Measurements from ENCODE around the gene RBM6.

The RBM6 gene

GRCh38 chr3:49898991-49899390 is 41.0 kb upstream of the RBM6 start:
- no peak for DNase-seq
- H3K4me2 ChIP-seq (ENCODE audit: low read depth, low read length), result no peak overlapping the region

GRCh38 chr3:49899815-49900214 is 40.1 kb upstream of the RBM6 start:
- H3K9ac ChIP-seq (ENCODE audit: low read length), result no peak overlapping the region
- no peak overlapping the region for H2AFZ ChIP-seq (ENCODE audit: low read length)
- no peaks in the 10 kb centered on the region for H4K20me1 ChIP-seq (ENCODE audit: insufficient read depth, low read length)
- no peaks in the 10 kb centered on the region for H3F3A ChIP-seq (ENCODE audit: insufficient read depth, low read length)
- H3K4me3 ChIP-seq (ENCODE audit: low read length), result no peak overlapping the region
- TF ChIP-seq EZH2 (optimal IDR thresholded peaks at IDR 0.05; ENCODE audit: low read depth, low read length), result no peak
- peak; percentile 12; the same call in 1 of the 2 replicates for TF ChIP-seq CTCF (IDR thresholded peaks at IDR 0.05; ENCODE audit: low read length)
- no peaks in the 10 kb centered on the region for H3K36me3 ChIP-seq (replicated peaks; ENCODE audit: insufficient read depth, low read length)
- DNase-seq, result no peak
- no peaks in the 10 kb centered on the region for H3K9me3 ChIP-seq (replicated peaks; ENCODE audit: insufficient read depth, low read length)
- no peaks in the 10 kb centered on the region for H3K9me2 ChIP-seq (replicated peaks; ENCODE audit: insufficient read depth, low read length)
- H3K4me2 ChIP-seq (ENCODE audit: low read depth, low read length), result no peak overlapping the region
- H3K27me3 ChIP-seq (replicated peaks; ENCODE audit: insufficient read depth, low read length), result no peaks in the 10 kb centered on the region
- H3K4me1 ChIP-seq (ENCODE audit: low read length), result peaks cover 16% of the 10 kb centered on the region
- peak overlapping the region; percentile 10; the same call in 1 of the 2 replicates for H3K27ac ChIP-seq (ENCODE audit: low read length)
- H3K79me2 ChIP-seq (ENCODE audit: low read length), result no peaks in the 10 kb centered on the region

More at GRCh38 chr3:49898991-49899390, 41.0 kb upstream of the RBM6 start:
- Histone ChIP-seq H3K79me2 (ENCODE audit: low read length) (no peaks in the 10 kb centered on the region), H3K9ac (ENCODE audit: low read length) (no peak overlapping the region), H2AFZ (ENCODE audit: low read length) (no peak overlapping the region), H3K9me2 (replicated peaks; ENCODE audit: insufficient read depth, low read length) (no peaks in the 10 kb centered on the region), H3K4me3 (ENCODE audit: low read length) (no peak overlapping the region), H3K4me1 (ENCODE audit: low read length) (peaks cover 16% of the 10 kb centered on the region), H3F3A (ENCODE audit: insufficient read depth, low read length) (no peaks in the 10 kb centered on the region), H3K27ac (ENCODE audit: low read length) (no peak overlapping the region), H3K36me3 (replicated peaks; ENCODE audit: insufficient read depth, low read length) (no peaks in the 10 kb centered on the region), H4K20me1 (ENCODE audit: insufficient read depth, low read length) (no peaks in the 10 kb centered on the region), H3K27me3 (replicated peaks; ENCODE audit: insufficient read depth, low read length) (no peaks in the 10 kb centered on the region), H3K9me3 (replicated peaks; ENCODE audit: insufficient read depth, low read length) (no peaks in the 10 kb centered on the region)
- TF ChIP-seq EZH2 (optimal IDR thresholded peaks at IDR 0.05; ENCODE audit: low read depth, low read length) (no peak), EZH2phosphoT487 (IDR thresholded peaks at IDR 0.05; ENCODE audit: low read length) (no peak), CTCF (IDR thresholded peaks at IDR 0.05; ENCODE audit: low read length) (no peak)

GRCh38 chr3:49900491-49901153 is 39.3 kb upstream of the RBM6 start:
- no peaks in the 10 kb centered on the region for H3K36me3 ChIP-seq (replicated peaks; ENCODE audit: insufficient read depth, low read length)
- H3F3A ChIP-seq (ENCODE audit: insufficient read depth, low read length), result no peaks in the 10 kb centered on the region
- no peaks in the 10 kb centered on the region for H3K27me3 ChIP-seq (replicated peaks; ENCODE audit: insufficient read depth, low read length)
- H3K4me3 ChIP-seq (ENCODE audit: low read length), result no peak overlapping the region
- H3K4me2 ChIP-seq (ENCODE audit: low read depth, low read length), result peak overlapping the region; percentile 10; the same call in 1 of the 2 replicates
- no peaks in the 10 kb centered on the region for H3K9me3 ChIP-seq (replicated peaks; ENCODE audit: insufficient read depth, low read length)
- peak; percentile 39 for DNase-seq
- TF ChIP-seq CTCF (IDR thresholded peaks at IDR 0.05; ENCODE audit: low read length) (no peak), EZH2 (optimal IDR thresholded peaks at IDR 0.05; ENCODE audit: low read depth, low read length) (no peak), EZH2phosphoT487 (IDR thresholded peaks at IDR 0.05; ENCODE audit: low read length) (no peak)
- no peaks in the 10 kb centered on the region for H3K79me2 ChIP-seq (ENCODE audit: low read length)
- H2AFZ ChIP-seq (ENCODE audit: low read length), result 0 out of 2 replicates have a peak overlapping the region, but pooled peaks have one; percentile 11
- H3K27ac ChIP-seq (ENCODE audit: low read length), result peak overlapping the region; percentile 22; the same call in 1 of the 2 replicates
- peaks cover 16% of the 10 kb centered on the region for H3K4me1 ChIP-seq (ENCODE audit: low read length)
- H3K9me2 ChIP-seq (replicated peaks; ENCODE audit: insufficient read depth, low read length), result no peaks in the 10 kb centered on the region
- no peaks in the 10 kb centered on the region for H4K20me1 ChIP-seq (ENCODE audit: insufficient read depth, low read length)
- no peak overlapping the region for H3K9ac ChIP-seq (ENCODE audit: low read length)
